HepG2 (cell line): Measurements from ENCODE around the gene SVOP. TPM values are rescaled to one million over a fixed set of nuclear protein-coding genes. Genes with fewer than 3 reads are reported as not detected.

Experiments
- ARID3A ChIP-seq: IDR thresholded peaks from 2 replicates; pipeline ENCODE4 v1.6.1; 2012; ENCODE audit warnings: low read depth, low read length, improper control_type of control experiment
- CCAR2 ChIP-seq: fragments of 200-400 bp; formaldehyde crosslinking; optimal IDR thresholded peaks from 2 replicates; pipeline ENCODE3; 2018; ENCODE audit warnings: low read depth, mild to moderate bottlenecking, low read length, moderate library complexity
- HDAC6 ChIP-seq: fragments of 200-600 bp; sonication (generic); IDR thresholded peaks from 2 replicates; pipeline ENCODE4 v1.7.0; 2017; ENCODE audit warnings: mild to moderate bottlenecking, antibody characterized with exemption, low read length, low read depth
- JARID2 ChIP-seq: sonication (generic); formaldehyde crosslinking; IDR thresholded peaks from 2 replicates; pipeline ENCODE4 v1.8.1; 2023; ENCODE audit warnings: missing genetic modification reagents, inconsistent platforms; ENCODE audit not compliant: insufficient replicate concordance
- KDM4B ChIP-seq: sonication (generic); formaldehyde crosslinking; IDR thresholded peaks from 2 replicates; pipeline ENCODE4 v1.4.0; 2020; ENCODE audit warnings: missing genetic modification reagents
- MTA3 ChIP-seq: sonication (generic); formaldehyde crosslinking; IDR thresholded peaks from 2 replicates; pipeline ENCODE4 v1.4.0; 2020; ENCODE audit warnings: missing genetic modification reagents
- MXD1 ChIP-seq: sonication (generic); formaldehyde crosslinking; IDR thresholded peaks from 2 replicates; pipeline ENCODE4 v1.4.0; 2020; ENCODE audit warnings: mild to moderate bottlenecking, missing genetic modification reagents
- NRL ChIP-seq: sonication (generic); formaldehyde crosslinking; IDR thresholded peaks from 2 replicates; pipeline ENCODE4 v1.5.0; 2020; ENCODE audit warnings: missing genetic modification reagents, mild to moderate bottlenecking, moderate library complexity, borderline replicate concordance
- RNF2 ChIP-seq: fragments of 450-650 bp; conservative IDR thresholded peaks from 2 replicates; pipeline ENCODE4 v1.6.1; 2016; ENCODE audit warnings: low read depth
- SALL2 ChIP-seq: sonication (generic); formaldehyde crosslinking; IDR thresholded peaks from 2 replicates; pipeline ENCODE4 v1.8.1; 2023; ENCODE audit warnings: mild to moderate bottlenecking, missing genetic modification reagents, inconsistent platforms
- SMAD3 ChIP-seq: sonication (generic); formaldehyde crosslinking; IDR thresholded peaks from 2 replicates; pipeline ENCODE4 v1.4.0; 2020; ENCODE audit warnings: missing genetic modification reagents
- SPEN ChIP-seq: sonication (generic); formaldehyde crosslinking; IDR thresholded peaks from 2 replicates; pipeline ENCODE4 v1.5.1; 2020; ENCODE audit warnings: low read depth, mild to moderate bottlenecking, missing genetic modification reagents
- ZBTB46 ChIP-seq: sonication (generic); formaldehyde crosslinking; IDR thresholded peaks from 2 replicates; pipeline ENCODE4 v1.4.0; 2020; ENCODE audit warnings: mild to moderate bottlenecking, missing genetic modification reagents, borderline replicate concordance
- ZFP36 ChIP-seq: fragments of 150-350 bp; IDR thresholded peaks from 2 replicates; pipeline ENCODE4 v1.6.1; 2018; ENCODE audit warnings: borderline replicate concordance, low read length, low read depth; ENCODE audit not compliant: partially characterized antibody
- ZIK1 ChIP-seq: sonication (generic); formaldehyde crosslinking; IDR thresholded peaks from 2 replicates; pipeline ENCODE4 v1.5.0; 2020; ENCODE audit warnings: mild to moderate bottlenecking, low read depth, missing genetic modification reagents, borderline replicate concordance
- ZNF101 ChIP-seq: sonication (generic); formaldehyde crosslinking; IDR thresholded peaks from 2 replicates; pipeline ENCODE4 v1.4.0; 2020; ENCODE audit warnings: mild to moderate bottlenecking, low read depth, missing genetic modification reagents, borderline replicate concordance
- ZNF296 ChIP-seq: sonication (generic); formaldehyde crosslinking; conservative IDR thresholded peaks from 2 replicates; pipeline ENCODE4 v1.5.0; 2020; ENCODE audit warnings: mild to moderate bottlenecking, missing genetic modification reagents
- ZNF354B ChIP-seq: sonication (generic); formaldehyde crosslinking; IDR thresholded peaks from 2 replicates; pipeline ENCODE4 v1.8.0; 2022; ENCODE audit warnings: mild to moderate bottlenecking, missing genetic modification reagents
- ZNF362 ChIP-seq: sonication (generic); formaldehyde crosslinking; IDR thresholded peaks from 2 replicates; pipeline ENCODE4 v1.4.0; 2020; ENCODE audit warnings: missing genetic modification reagents, mild to moderate bottlenecking, borderline replicate concordance
- ZNF616 ChIP-seq: sonication (generic); formaldehyde crosslinking; IDR thresholded peaks from 2 replicates; pipeline ENCODE4 v1.5.0; 2020; ENCODE audit warnings: low read depth, mild to moderate bottlenecking, missing genetic modification reagents
- ZNF709 ChIP-seq: sonication (generic); formaldehyde crosslinking; IDR thresholded peaks from 2 replicates; pipeline ENCODE4 v1.5.0; 2020; ENCODE audit warnings: mild to moderate bottlenecking, missing genetic modification reagents
- ZNF713 ChIP-seq: sonication (generic); formaldehyde crosslinking; IDR thresholded peaks from 2 replicates; pipeline ENCODE4 v1.4.0; 2020; ENCODE audit warnings: mild to moderate bottlenecking, missing genetic modification reagents
- polyA plus RNA-seq, 8 experiments: library from polyadenylated mRNA; depleted of rRNA in 3 of 8; stranded (reverse) in 7 of 8; unstranded in 1 of 8; fragments of >200 nt; fragmentation: Illumina TruSeq in 4 of 8; extraction: Trizol in 4 of 8; gene quantifications; 2 replicates each; pipeline versions ENCODE4 v1.2.1 to v1.2.3, GENCODE V29; 2011 to 2016; ENCODE audit warnings: low read depth in 4 of 8, missing spikeins in 1 of 8, mixed read lengths in 1 of 8; ENCODE audit not compliant: insufficient read depth in 1 of 8
- total RNA-seq, 5 experiments: library from RNA; depleted of rRNA; stranded (reverse); fragments of >200 nt; fragmentation: Illumina TruSeq; extraction: Trizol; gene quantifications; 2 replicates each; pipeline ENCODE4 v1.2.3, GENCODE V29; 2016; ENCODE audit warnings: low read depth in 1 of 5
- TF ChIP-seq, protein P1 (sequence below): sonication (generic); formaldehyde crosslinking; conservative IDR thresholded peaks from 2 replicates; pipeline ENCODE4 v1.4.0; 2020; ENCODE audit warnings: missing genetic modification reagents

SVOP gene
- total and polyA plus RNA-seq, 2 of the 13 experiments (the other 11 are each of a cell fraction or from before 2014, with no cell fraction given), result not detected

- no peak for TF ChIP-seq MXD1 (CRISPR knock-in tag)
- TF ChIP-seq ZFP36, result no peak
- no peak; the same call in 1 of the 2 replicates for TF ChIP-seq ZNF362 (CRISPR knock-in tag)
- 0 out of 2 replicates have a peak, but pooled peaks have one; percentile 20 for TF ChIP-seq SPEN (CRISPR knock-in tag)
- TF ChIP-seq ZNF101 (CRISPR knock-in tag), result no peak
- TF ChIP-seq SALL2, result peak; percentile 56; the same call in 1 of the 2 replicates
- TF ChIP-seq HDAC6, result no peak
- no peak for TF ChIP-seq CCAR2
- no peak for TF ChIP-seq ZIK1
- no peak for TF ChIP-seq ZBTB46
- no peak for TF ChIP-seq JARID2
- TF ChIP-seq ARID3A, result no peak
- no peak for TF ChIP-seq ZNF616 (CRISPR knock-in tag)
- TF ChIP-seq ZNF713 (CRISPR knock-in tag), result no peak
- TF ChIP-seq ZNF709 (CRISPR knock-in tag), result no peak
- no peak for TF ChIP-seq RNF2
- no peak for TF ChIP-seq MTA3 (CRISPR knock-in tag)
- TF ChIP-seq ZNF354B (CRISPR knock-in tag), result no peak
- no peak for TF ChIP-seq ZNF296 (CRISPR knock-in tag)
- TF ChIP-seq, protein P1, sequence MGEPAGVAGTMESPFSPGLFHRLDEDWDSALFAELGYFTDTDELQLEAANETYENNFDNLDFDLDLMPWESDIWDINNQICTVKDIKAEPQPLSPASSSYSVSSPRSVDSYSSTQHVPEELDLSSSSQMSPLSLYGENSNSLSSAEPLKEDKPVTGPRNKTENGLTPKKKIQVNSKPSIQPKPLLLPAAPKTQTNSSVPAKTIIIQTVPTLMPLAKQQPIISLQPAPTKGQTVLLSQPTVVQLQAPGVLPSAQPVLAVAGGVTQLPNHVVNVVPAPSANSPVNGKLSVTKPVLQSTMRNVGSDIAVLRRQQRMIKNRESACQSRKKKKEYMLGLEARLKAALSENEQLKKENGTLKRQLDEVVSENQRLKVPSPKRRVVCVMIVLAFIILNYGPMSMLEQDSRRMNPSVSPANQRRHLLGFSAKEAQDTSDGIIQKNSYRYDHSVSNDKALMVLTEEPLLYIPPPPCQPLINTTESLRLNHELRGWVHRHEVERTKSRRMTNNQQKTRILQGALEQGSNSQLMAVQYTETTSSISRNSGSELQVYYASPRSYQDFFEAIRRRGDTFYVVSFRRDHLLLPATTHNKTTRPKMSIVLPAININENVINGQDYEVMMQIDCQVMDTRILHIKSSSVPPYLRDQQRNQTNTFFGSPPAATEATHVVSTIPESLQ (CRISPR knock-in tag), result no peak
- TF ChIP-seq KDM4B (CRISPR knock-in tag), result no peak
- no peak for TF ChIP-seq NRL
- TF ChIP-seq SMAD3, result no peak
Observed at GRCh38 chr12:109065154-109065852, 44.4 kb upstream of the SVOP start (continued).
